SIG-M5 (cell line): ENCODE results near the gene FGR.
"Not testable (repeated sequence)": the region's sequence is repeated elsewhere in the genome, so short reads cannot be mapped to it uniquely, and the experiment has no call there.

Source experiments
- DNase-seq: peaks from one replicate; lab custom pipeline; 2025; lab: John Stamatoyannopoulos, UW

FGR gene

GRCh38 chr1:27659497-27660299 is 24.7 kb upstream of the FGR start:
- no peak for DNase-seq

- no peak for DNase-seq
Observed at GRCh38 chr1:27658951-27659496, 24.0 kb upstream of the FGR start.

DNA sequence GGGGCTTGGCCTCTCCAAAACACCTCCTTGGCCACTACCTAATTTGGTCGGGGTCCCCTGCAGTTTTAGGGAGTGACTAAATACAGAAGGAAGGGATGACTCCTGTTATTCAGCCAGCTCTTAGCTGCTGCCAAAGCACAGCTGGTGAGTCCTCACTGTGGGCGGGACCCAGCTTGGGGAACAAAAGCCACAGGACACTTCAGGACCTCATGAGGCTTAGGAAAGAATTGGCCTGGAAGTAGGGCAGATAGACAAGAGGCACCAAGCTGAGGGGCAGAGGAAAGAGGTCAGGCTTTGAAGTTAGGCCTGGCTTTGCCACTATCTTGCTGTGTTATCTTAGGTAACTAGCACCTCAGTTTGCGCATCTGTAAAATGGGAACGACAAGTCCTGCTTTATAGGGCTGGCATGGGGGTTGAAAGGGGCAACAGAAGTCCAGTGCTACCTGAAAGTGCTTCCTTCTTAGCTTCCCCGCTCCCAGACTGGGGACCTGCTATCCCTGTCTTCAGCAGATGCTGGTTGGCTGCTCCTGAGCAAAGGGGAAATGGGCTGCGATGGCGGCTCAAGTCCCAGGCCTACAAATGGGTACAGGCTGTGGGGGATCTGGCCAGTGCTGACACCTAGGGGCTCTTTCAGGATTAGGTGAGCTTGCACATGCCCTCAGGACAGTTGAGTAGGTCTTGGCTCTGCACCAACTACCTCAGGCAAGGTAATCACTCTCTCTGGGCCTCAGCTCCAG is 21.3 kb upstream of the FGR start:
- DNase-seq, result no peak

DNA sequence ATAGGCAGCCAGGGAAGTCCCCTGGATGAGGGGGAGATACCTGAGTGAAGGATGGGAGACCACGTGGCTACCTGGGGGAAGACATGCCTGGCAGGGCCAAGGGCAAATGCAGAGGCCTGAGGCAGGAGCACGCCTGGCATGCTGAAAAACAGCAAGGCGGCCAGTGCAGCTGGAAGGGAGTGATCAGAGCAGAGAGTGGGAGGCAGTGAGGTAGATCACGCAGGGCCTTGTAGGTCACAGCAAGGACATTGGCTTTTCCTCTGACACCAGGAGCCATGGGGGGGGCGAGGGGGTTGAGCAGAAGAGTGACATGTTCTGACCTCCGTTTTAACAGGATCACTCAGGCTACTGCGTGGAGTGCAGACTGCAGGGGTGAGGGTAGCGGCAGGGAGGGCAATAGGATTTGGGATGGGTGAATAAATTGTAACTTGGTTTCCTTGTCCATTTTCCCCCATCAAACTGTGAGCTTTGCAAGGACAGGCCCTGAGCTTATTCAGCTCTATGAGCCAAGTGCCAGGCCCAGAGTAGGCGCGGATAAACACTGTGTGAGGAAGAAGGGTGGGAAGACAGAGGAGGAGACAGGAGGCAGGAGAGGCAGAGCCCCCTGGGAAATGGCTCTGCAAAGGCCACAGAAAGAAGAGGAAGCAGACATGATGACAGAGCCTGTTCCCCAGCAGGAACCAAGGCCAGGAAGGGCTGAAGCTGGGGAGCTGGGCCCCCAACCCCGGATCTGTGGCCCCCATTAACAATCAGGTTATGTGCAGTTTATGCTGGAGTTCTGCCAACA is 20.4 kb upstream of the FGR start:
- no peak for DNase-seq

GRCh38 chr1:27652111-27652864 is 17.3 kb upstream of the FGR start:
- no peak for DNase-seq

DNA sequence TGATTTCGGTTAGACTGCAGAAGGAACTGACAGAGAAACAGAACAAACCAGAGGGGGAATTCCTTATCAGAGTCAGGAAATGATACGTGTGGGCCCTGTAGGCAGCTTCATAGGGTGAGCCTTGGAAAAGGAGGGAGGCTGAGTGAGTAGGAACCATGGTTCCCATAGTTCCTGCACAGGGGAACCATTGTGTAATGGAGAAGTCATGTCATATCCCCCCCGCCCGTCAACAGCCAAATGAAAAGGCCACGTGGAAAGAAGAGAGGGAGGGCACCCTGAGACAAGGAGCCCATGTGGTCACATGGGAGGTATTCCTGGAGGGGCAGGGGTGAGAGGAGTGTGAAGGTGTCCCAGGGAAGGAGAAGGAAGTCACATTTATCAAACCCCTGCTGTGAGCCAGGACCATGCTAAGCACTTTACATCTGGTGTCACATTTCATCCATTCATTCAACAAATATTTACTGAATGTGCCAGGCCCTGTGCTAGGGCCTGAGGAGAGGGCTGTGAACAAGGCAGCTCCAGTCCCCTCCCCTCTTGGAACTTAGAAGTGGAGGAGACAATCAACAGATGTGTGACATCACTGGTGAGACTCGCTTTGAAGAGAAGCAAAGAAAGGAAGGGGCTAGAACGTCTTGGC is 15.7 kb upstream of the FGR start:
- DNase-seq, result no peak

DNA sequence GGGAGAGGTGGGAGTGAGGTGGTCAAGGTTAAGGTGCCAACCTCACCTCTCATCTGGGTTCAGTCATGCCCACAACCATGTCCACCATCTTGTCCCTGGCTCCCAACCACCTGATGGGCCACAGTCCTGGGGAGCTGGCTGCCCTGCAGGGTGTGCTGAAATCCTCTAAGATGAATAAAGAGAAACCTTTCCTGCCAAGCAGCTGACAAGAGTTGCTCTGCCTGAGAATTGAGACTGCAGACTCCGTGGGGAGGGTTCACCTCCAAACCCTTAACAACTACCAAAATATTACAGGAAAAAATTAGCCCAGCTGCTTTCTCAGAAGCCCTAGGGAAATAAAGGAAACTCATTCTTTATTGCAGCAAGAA is 15.2 kb upstream of the FGR start:
- DNase-seq, result no peak

DNA sequence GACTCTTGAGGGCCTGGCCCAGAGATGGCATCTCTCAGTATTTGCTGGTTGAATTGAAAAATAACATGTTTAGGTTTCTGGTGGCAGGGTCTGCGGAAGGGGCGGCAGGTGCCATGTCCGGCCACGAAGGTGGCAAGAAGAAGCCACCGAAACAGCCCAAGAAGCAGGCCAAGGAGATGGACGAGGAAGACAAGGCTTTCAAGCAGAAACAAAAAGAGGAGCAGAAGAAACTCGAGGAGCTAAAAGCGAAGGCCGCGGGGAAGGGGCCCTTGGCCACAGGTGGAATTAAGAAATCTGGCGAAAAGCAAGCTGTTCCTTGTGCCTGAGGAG is 14.3 kb upstream of the FGR start:
- DNase-seq, result no peak

DNA sequence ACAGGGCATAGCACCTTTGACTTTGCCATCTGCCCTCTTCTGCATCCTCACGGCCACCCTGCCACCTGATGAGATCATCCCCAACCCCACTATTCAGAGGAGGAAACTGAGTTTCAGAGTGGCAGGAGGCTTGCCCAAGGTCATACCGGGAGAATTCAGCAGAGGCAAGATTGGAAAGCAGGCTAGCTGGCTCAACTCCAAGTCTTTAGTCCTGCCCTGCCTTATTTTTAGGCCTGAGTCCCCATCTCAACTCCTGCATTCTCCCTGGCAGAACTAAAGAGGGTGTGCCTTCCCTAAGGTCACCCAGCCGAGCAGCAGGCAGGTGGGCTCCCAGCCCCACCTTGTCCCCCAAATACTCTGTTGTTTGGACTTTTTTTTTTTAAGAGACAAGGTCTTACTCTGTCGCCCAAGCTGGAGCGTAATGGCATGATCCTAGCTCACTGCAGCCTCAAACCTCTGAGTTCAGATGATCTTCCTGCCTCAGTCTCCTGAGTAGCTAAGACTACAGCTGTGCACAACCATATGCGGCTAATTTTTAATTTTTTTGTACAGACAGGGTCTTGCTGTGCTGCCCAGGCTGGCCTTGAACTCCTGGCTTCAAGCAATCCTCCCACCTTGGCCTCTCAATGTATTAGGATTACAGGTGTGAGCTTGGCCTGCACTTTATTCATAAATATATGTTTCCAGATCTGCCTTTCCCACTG is 13.8 kb upstream of the FGR start:
- no peak for DNase-seq

- DNase-seq, result no peak
Observed at GRCh38 chr1:27647328-27647727, 12.3 kb upstream of the FGR start.

DNA sequence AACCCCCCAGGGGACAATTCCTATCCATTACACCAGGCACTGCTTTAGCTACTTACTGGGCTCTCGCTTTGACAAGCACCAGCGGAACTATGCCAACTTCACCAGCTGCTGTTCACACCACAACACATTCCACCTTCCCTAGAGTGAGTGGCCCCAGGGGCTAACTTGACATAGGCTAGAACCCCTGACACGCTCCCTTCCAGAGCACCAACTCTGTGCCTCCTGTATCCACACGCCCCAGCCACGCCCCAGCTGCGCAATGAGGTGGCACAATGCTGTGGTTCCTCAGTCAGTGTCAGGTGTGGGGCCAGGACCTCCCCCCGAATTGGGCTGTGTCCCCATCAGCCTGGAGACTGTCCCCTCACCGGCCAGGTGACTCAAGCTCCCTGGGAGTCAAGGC is 11.7 kb upstream of the FGR start:
- DNase-seq, result no peak

- no peak for DNase-seq
Observed at GRCh38 chr1:27645071-27645415, 10.1 kb upstream of the FGR start.

- DNase-seq, result no peak
Observed at GRCh38 chr1:27644369-27645070, 9.5 kb upstream of the FGR start.

GRCh38 chr1:27643600-27644368 is 8.8 kb upstream of the FGR start:
- no peak for DNase-seq

DNA sequence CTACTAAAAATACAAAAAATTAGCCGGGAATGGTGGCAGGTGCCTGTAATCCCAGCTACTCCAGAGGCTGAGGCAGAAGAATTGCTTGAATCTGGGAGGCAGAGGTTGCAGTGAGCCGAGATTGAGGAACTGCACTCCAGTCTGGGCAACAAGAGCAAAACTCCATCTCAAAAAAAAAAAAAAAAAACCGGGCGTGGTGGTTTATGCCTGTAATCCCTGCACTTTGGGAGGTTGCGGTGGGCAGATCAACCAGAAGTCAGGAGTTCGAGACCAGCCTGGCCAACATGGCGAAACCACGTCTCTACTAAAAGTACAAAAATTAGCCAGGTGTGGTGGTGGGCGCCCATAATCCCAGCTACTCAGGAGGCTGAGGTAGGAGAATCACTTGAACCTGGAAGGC is 5.5 kb upstream of the FGR start:
- DNase-seq, result not testable (repeated sequence)

DNA sequence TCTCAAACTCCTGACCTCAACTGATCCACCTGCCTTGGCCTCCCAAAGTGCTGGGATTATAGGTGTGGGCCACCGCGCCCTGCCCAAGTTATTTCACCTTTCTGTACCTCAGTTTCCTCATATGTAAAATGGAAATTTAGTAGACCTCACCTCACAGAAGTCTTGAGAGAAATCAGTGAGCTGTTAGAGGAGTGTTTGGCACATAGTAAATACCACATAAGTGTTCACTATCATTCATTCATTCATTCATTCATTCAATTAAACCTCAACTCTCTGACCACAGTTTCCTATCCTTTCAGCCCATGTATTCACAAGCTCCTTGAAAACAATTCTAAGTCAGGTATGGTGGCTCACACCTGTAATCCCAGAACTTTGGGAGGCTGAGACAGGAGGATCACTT is 3.8 kb upstream of the FGR start:
- DNase-seq, result no peak

GRCh38 chr1:27638047-27638734 is 3.2 kb upstream of the FGR start:
- DNase-seq, result no peak

DNA sequence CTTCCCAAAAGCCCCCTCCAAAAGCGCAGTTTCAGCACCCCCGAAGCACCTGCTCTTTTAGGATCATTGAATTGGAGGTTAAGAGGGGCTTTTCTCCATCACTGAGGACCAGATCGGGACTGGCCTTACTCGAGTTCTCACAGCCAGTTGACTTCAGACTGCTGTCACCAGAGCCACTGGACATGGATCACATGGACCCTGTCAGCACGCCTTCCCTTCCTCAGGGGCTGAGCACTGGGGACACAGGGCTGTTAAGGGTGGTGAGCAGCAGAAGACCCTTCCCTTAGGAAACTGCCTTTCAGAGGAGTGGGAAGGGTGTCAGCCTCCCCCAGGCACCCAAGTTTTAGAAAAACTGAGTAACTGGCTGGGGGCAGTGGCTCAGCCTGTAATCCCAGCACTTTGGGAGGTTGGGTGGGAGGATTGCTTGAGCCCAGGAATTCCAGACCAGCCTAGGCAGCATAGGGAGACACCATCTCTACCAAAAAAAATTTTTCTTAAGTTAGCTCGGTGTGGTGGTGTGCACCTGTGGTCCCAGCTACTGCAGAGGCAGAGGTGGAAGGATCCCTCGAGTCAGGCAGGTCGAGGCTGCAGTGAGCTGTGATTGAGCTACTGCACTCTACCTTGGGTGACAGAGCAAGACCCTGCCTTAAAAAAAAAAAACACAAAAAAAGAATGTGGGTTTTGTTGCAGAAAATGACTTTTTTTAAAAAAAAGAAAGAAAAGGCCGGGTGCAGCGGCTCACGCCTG is 584 bp upstream of the FGR start:
- no peak for DNase-seq
